Dermis blood vessel endothelial cell (primary cell): Measurements from ENCODE around the gene EPB41L1. TPM values are rescaled to one million over a fixed set of nuclear protein-coding genes. Genes with fewer than 3 reads are reported as not detected.

ENCODE experiments used
- DNase-seq: peaks from one replicate; pipeline ENCODE4 v3.0.0; 2010
- total RNA-seq: library from RNA; depleted of rRNA; stranded (reverse); fragments of >200 nt; gene quantifications from 2 replicates; pipeline ENCODE4 v1.2.3, GENCODE V29; 2014

Gene EPB41L1
- total RNA-seq, 1 donor from 2014 or later = 16.0 TPM

DNA sequence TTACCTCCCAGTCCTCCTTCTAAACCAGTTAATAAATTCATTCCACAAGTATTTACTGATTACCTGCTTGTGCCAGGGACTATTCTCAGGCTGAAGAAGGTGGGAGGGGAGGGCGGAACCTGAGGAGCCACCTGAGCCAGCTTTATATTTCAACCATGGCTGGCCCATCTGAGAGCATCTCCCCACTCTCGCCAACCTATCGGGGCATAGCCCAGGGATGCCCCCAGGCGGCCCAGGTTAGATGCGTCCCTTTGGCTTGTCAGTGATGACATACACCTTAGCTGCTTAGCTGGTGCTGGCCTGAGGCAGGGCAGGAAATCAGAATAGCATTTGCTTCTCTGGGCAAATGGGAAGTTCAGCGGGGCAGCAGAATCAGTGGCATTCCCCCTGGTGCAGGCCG lies 76.8 kb downstream of the EPB41L1 start:
- no peak for DNase-seq

DNA sequence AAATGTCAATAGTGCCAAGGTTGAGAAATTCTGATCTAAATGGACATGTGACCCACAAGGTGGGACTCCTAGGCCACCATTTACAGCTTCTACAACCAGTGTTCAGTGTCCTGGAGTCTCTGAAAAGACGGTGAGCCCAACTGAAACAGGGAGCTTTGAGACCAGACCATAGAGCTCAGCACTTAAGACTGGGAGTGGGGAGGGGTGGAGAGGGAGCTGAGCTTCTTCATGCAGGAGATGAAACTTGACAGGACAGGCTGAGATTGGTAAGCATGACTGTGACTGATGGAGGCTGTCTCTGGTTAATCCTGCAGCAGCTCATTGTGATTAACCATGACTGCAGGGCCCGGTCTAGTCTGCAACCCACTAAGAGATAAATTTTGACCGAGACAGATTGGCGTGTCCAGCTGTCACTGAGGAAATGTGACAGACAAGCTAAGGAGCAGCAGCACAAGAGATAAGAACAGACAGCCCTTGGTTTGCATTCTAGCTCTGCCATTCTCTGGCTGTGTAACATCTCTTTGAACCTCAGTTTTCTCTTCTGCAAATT lies 80.3 kb downstream of the EPB41L1 start:
- DNase-seq = no peak

DNA sequence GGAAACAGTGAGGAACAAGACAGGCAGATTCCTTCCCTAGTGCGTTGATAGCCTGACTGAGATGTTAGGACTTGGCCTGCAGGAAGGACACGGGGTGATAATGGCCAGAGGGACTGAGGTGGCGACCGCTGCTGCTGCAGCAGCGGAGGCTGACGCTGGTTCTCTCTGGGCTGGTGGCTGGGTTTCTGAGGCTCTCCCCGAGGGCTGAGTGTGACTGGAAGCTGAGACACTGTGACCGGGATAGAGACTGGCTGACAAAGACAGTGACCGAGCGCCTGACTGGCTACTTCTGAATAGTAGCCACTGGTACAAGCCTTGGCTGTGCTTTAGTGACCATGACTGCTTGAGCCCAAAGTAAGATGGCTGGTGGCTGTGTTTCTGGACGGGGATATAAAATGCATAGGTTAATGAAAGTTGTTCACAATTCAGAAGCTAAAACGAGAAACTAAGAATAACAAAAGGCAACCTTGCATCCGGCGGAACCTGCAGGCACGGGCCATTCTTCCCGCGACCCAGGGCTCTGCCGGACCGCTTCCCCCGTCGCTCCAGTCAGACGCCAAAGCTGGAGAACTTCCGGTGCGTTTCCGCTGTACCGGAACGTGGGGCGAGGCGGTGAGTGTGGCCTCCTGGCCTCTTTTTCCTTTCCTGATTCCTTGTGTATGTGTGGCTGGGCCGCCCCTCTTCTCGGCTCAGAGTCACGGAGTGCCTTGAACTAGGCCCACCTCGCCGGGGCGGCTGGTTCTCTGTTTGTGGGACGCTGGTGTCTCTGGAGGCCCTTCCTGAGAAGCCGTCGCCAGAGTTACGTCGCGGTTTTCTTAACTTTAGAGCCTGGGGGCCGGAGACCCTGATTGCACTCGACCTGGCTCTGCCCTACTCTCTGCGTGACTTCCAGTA lies 81.6 kb downstream of the EPB41L1 start, which contains the start of gene AAR2:
TSS of gene AAR2 (plus strand) at position 587 of the 894 bp plus-strand sequence. CDS start 3,391 bp downstream, outside the sequence.
- peak; percentile 78 for DNase-seq

DNA sequence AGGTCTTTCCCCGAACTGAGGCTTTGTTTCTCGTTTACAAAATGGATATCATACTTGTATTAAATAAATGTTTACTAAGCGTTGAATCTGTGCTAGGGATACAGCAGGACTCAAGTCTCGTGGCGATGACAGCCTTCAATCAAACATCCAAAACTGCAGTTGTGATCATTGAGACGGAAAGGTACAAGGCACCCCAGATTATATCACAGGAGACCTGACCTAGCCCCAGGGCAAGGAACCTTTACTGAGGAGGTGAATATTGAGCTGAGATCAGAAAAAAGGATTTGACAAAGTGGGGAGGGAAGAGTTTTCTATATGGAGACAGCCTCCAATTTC lies 82.2 kb downstream of the EPB41L1 start:
- no peak for DNase-seq

DNA sequence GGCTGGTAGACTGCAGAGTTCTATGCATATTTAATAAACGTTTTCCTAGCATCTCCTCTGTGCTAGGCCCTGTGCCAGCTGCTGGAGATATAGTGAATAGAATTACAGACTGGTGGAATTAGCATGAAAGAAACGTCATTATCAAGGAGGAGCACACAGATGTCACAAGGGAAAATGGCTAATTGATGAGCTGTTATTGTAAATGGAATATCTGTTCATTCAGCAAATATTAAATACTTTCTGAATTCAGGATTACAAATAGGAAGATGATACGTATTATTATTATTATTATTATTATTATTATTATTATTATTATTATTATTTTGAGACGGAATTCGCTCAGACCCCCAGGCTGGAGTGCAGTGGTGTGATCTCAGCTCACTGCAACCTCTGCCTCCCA lies 82.9 kb downstream of the EPB41L1 start:
- DNase-seq = peak; percentile 5

DNA sequence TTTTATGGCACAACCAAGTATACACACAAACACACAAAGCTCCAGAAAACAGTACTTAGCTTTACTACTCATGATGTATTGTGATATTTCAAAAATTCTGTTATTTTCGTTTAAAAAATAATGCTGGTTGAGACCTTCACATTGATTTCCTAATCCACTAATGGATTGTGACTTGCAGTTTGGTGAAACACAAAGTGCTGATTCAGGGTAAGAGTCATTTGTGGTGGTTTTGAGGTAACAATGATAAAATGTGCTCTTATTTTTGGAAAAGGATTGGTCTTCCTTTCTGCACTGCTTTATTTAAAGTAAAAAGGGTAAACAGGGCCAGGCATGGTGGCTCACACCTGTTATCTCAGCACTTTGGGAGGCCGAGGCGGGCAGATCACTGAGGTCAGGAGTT lies 83.6 kb downstream of the EPB41L1 start:
- no peak for DNase-seq

DNA sequence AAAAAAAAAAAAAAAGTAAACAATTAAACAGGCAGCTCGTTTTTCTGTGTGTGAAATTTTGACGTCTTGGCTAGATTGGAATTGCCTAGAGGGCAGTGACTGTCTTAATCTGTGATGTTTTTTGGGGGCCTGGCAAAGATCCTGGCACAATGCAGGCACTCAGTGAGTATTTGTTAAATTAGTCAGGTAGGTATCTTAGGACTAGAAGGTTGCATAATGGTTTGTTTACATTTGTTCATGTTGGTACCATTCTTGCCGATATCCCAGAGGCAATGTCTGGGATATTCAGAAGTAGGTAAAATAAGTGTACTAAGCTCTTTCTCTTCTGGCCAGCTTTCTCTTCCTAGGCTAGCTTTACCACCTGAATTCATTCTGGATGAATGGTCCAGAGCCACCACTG lies 84.2 kb downstream of the EPB41L1 start:
- no peak for DNase-seq

DNA sequence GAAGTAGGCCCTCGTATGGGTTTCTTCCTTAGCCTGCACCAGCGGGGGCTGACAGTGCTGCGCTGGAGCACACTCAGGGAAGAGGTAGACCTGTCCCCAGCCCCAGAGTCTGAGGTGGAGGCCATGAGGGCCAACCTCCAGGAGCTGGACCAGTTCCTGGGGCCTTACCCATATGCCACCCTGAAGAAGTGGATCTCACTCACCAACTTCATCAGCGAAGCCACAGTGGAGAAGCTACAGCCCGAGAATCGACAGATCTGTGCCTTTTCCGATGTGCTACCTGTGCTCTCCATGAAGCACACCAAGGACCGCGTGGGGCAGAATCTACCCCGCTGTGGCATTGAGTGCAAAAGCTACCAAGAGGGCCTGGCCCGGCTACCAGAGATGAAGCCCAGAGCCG lies 85.5 kb downstream of the EPB41L1 start:
- DNase-seq = no peak

DNA sequence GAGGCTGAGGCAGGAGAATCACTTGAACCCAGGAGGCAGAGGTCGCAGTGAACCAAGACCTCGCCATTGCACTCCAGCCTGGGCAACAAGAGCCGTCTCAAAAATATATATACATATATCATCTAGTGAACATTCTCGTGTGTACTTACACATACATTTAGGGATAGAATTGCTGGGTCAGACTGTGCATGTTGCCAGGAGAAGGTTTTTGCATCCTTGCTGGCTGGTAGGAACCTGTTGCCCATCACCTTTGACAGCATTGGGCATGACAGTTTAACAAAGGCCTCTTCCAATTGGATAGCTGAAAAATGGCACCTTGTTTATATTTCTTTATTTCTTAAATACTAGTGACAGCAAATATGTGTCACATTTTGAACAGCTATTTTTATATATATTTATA lies 87.1 kb downstream of the EPB41L1 start:
- no peak for DNase-seq

DNA sequence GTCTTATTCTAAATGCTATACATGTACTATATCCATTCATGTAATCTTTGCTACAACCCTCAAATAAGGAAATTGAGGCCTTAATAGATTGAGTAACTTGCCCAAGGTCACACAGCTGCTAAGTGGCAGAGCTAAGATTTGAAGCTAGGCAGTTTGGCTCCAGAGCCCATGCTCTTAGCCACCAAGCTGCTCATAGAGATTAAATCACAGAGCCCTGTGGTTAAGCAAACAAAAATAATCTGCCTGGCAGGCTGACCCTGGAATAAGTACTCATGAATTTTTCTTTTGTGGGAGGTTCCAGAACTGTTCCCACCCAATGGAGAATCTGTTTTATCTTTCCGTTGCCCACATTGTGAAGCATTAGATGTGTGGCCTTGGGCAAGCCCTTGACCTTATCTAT lies 89.2 kb downstream of the EPB41L1 start:
- DNase-seq = no peak

DNA sequence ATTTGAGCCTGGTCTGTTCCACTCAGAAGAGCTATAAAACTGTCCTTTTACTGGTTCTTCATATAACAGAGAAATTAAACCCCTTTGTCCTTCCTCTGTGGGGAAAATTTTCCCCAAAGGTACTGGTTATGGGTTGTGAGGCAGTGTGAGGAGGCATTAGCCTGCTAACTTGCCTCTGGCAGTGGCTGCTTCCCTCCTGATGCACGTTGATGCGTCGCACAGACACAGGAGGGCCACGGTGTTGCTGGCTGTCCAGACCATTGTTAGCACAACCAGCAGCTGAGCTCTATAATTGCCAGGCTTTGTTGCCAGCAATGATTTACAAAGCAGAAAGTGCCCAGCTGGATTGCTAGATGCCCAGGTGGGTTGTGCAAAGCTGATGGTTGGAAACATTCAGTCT lies 91.9 kb downstream of the EPB41L1 start:
- no peak for DNase-seq

DNA sequence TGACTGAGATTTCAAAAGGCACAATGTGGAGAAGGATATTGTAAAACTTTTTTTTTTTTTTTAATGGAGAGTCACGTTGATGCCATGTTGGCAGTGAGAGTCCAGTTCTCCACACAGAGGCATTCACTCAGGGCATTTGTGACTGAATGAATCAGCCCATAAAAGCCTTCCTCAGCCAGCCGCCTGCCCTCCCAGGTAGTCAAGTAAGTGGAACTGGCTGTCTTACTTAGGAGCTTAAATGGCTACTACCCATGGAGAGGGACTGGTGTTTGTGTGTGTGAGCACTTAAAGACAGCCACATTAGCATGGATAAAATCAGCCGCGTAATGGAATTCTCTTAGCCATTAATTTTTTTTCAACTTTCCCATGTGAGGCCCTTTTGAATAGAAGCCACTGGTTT lies 94.3 kb downstream of the EPB41L1 start:
- no peak for DNase-seq

DNA sequence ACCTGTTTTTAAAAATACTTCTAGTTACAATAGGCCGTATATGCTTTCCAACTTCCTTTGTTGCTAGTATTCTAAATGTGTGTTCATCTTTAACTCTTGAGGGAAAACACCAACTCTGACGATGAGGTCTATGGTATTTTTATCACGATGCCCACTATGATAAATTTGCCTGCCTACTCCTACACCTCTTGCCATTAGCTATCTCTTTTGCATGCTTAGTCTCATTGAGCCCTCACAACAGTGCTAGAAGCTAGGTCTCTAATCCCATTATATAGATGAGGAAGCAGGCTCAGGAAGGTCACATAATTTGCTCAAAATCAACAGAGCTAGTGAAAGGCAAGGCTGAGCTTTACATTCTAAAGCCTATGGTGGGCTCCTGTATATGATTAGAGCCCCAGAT lies 94.9 kb downstream of the EPB41L1 start:
- DNase-seq = no peak

DNA sequence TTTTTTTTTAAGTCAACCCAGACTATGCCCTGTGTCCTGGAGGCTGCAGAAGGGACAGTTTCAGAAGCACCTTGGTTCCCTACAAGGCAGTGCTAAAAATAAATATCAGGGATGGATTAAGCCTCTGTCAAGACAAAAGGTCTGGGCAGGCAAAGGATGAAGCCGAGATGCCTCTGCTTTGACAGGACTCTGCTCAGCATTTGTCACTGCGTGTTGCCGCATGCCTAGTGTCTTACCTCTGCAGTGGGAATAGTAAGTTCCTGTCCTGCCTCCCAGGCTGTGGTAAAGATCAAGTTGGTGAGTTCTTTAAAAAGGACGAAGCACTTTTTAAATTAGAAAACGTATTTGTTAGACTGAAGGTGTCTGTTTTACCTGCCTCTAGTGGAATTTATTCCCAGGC lies 96.9 kb downstream of the EPB41L1 start:
- DNase-seq = no peak

DNA sequence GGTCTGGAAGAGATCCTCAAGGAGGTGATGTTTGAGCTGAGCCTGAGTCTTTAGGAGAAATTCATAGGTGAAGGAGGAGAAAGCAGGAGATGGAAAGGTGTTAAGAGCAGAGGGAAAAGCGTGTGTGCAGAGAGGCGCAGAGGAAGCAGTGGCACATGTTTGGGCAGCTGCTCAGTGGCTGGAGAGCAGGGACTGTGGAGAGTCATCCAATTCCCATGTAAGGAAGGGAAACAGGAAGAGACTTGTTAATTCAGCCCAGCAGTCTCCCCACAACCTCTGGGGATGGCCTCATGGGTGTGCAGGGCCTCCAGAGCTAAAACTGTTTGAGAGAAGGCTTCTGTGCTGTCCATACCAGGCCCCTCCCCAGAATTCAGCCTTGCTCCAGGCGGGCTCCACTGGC lies 98.0 kb downstream of the EPB41L1 start:
- DNase-seq = no peak

DNA sequence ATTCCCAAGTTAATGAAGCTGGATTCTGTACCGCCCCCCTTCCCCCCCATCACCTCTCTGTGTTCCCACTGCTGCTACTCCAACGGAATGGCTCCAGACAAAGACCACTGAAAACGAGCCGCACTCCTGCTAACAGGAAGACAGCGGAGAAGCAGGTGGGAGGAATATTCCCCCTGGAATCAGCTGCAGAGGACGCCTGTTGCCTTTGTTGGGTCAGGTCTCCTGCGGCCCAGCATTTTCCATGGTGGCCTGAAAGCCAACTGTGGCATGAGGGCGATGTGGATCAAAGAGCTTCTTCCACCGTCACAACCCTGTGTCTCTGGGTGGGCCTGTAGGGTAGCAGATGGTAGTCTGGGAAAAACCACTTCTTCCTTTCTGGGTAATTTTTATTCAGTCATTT lies 98.5 kb downstream of the EPB41L1 start:
- no peak for DNase-seq

DNA sequence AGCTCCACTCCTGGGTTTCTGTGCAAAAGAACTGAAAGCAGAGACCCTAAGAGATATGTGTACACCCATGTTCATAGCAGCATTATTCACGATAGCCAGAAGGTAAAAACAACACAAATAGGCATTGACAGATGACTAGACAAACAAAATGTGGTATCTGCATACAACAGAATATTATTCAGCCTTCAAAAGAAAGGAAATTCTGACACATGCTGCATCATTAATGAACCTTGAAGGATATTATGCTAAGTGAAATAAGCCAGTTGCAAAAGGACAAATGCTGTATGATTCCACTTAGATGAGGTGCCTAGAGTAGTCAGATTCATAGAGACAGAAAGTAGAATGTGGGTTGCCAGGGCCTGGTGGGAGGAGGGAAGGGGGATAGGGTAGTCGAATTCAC lies 99.5 kb downstream of the EPB41L1 start:
- DNase-seq = no peak

DNA sequence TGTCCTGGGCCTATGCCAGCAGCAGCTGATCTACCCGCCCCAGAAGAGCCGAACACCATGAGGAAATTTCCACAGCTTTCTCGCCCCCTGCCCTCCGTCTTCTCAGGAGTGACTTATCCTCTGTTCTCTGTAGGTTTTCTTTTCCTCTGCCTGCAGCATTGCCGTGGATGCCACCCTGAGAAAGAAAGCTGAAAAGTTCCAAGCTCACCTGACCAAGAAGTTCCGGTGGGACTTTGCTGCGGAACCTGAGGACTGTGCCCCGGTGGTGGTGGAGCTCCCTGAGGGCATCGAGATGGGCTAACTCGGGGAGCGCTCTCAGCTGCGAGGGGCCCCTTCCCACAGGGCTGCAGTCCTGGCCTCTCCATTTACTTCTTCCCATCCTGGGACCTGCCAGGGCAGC lies 100.9 kb downstream of the EPB41L1 start:
- no peak for DNase-seq

DNA sequence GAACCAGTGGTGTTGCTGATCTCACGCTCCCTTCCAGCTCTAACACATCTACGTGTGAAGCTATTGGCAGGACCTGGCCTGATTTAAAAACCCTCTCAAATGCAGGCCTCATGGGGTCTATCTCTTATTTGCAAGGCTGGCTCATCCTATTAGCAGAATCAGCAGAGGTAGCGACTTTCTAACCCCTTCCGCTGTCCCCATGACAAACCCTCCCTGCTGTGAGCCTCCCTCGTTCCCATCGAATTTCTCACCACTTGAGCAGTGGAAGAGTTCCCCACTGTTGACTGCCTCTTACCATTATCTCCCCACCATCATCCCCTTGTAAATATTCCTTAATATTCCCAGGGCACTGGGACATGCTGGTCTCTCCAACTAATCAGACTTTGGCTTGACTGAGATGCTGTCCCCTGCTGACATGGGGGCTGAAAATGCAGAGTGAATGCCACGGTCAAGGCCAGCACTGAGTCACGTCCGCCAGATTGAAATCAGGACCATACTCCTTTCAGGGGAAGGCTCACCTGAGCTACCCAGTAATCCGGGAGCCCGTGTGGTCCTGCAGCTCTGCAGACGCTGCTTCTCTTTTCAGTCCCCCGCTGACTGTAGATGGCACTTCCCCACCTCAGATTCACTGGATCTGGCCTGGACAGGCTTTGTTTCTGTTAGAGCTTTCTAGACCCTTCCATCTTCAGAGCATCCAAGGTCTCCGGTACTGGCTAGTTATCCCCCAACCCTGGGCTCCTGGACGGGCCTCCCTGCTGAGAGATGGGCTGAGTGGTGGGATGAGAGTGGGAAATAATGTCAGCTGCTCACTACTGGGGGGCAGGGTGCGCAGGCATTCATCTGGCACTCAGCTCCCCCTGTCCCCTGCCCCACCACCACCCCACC lies 104.9 kb downstream of the EPB41L1 start:
- DNase-seq = no peak

DNA sequence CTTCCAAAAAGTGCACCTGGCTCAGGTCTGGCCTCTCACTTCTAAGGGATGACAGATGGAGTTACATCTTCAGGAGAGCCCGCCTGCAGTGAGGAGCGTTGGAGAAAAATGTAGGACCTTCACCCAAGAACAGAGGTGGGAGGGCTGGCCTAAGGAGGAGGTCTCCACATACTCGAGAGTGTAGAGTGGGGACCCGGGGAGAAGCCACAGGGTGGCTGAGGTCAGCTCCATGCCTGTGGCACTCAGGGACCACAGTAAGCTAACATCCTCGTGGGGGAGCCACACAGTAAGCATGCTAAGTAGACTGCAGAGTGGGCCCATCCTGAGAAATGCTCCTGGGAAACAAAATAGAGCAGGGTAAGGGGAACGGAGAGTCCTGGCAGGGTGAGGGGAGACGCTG lies 105.8 kb downstream of the EPB41L1 start:
- no peak for DNase-seq

DNA sequence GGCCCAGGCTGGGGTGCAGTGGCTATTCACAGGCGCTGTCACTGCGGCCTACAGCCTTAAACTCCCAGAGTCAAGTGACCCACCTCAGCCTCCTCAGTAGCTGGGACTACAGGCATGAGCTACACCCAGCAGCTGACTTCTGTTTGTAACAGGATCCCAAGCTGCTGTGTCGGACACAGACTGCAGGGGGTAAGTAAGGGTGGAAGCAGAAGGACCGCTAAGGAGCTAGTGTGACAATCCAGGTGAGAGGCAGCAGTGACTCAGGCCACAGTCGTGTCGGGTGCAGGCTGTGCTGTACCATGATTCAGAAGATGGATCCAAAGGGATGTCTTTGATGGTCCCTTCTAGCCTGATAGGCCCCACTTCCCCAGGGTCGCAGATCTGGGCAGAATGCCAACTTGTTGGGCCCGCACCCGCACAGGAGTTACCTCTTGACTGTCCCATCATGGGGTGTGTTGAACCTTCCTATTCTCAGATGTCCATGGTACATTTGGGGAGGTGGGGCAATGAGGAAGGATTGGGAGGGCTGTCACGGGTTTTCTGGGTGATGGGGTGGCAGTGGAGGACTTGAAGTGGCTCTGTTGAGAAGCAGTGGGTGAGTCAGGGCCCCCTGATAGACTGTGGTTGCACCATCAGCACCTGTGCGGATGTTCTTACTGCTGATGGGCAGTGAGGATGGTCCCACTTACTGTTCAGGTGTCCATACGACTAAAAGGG lies 107.0 kb downstream of the EPB41L1 start:
- DNase-seq = no peak

DNA sequence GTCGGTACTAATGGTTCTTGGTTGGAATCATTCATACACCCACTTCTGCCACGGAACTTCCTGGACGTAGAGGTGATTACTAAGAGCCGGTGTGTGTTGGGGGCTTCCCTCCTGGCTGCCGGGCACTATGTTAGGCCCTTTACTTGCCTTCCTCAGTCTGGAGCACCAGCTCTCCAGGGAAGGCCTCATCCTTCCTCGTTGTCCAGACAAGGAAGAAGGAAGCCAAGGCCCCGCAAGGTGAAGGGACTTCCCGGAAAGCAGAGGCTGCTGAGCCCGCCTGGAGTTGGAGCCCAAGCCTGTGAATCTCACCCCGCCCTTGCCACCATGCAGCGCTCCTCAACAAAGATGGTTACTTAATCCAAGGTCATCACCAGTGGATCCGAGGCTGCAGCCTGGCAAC lies 107.9 kb downstream of the EPB41L1 start:
- no peak for DNase-seq
